GM13976 (cell line): ENCODE data around the gene FAAP100.

Source experiments
- DNase-seq: peaks from one replicate; pipeline ENCODE4 v3.0.0; 2012; ENCODE audit warnings: low spot score
- in situ Hi-C: fragments of 300-500 bp; cut with MboI; formaldehyde crosslinking; loops from one replicate; pipeline ENCODE4 v1.12.0; 2022; ENCODE audit warnings: low sequenced_read_pairs, mixed read lengths, inconsistent platforms; ENCODE audit not compliant: unreplicated experiment
- TF ChIP-seq, protein P1 (sequence below): IDR thresholded peaks from 2 replicates; pipeline ENCODE4 v1.5.1; 2012; ENCODE audit warnings: borderline replicate concordance, mild to moderate bottlenecking; ENCODE audit not compliant: insufficient read depth; ENCODE audit errors: extremely low read depth, missing control alignments, control extremely low read depth

FAAP100 gene

DNA sequence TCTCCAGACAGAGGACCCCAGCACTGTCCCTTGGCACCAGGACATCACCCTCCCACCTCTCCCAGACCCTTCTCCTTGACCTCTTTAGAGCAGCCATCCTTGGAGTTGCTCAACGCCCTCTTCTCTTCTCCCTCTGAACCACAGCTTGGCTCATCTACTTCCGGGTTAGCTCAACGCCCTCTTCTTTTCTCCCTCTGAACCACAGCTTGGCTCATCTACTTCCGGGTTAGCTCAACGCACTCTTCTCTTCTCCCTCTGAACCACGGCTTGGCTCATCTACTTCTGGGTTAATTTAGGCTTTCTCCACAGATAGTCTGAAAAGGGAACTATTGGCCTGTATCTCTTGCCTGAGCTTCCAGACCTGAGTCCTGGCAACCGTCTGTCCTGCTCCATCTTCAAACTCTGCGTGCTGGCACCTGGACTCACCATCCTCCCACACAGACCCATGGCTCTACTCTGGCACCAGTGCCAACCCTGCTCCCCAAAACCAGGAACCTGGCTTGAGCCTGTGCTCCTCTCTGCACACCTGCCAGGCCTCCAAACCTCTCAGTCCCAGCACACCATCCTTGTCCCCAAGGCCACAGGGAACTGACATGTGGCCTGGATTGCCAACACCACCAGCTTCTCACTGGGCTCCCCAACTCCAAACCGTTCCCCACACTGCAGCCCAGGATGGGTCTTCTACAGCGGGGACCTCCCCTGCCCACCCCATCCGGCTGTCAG, 25.3 kb upstream of the FAAP100 start:
- in situ Hi-C loops = no loop called here
- no peak for DNase-seq
- TF ChIP-seq, protein P1, sequence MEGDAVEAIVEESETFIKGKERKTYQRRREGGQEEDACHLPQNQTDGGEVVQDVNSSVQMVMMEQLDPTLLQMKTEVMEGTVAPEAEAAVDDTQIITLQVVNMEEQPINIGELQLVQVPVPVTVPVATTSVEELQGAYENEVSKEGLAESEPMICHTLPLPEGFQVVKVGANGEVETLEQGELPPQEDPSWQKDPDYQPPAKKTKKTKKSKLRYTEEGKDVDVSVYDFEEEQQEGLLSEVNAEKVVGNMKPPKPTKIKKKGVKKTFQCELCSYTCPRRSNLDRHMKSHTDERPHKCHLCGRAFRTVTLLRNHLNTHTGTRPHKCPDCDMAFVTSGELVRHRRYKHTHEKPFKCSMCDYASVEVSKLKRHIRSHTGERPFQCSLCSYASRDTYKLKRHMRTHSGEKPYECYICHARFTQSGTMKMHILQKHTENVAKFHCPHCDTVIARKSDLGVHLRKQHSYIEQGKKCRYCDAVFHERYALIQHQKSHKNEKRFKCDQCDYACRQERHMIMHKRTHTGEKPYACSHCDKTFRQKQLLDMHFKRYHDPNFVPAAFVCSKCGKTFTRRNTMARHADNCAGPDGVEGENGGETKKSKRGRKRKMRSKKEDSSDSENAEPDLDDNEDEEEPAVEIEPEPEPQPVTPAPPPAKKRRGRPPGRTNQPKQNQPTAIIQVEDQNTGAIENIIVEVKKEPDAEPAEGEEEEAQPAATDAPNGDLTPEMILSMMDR = no peak

DNA sequence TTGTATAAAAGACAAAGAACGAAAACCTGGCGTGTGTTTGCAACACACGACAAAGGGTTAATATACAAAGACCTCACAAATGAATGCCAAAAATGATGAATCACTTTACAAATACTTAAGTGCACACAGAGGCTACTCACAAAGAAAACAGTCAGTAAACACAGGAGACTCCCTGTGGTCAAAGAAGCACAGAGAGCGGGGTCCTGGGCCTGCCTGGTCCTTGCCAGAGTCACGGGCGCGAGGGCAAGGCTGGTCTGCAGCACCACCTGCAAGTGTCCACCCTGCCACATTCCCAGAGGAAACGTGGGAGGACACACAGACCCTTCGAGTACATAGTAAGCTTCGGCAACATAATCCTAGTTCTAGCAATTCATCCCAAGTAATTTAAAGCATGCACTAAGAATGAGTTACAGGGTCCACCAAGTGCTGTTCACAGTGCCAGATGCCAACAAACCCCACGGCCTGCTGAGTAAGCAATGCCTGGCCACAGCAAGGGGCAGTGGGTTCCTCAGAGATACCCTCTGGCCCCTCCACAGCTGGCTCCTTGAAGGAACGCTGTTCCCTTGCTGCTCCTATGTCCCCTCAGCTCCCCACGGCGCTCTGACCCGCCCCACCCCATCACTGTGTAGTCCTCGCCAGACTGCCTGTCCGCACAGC, 24.6 kb upstream of the FAAP100 start:
- TF ChIP-seq, protein P1 = no peak
- in situ Hi-C loops = no loop called here
- DNase-seq = no peak

DNA sequence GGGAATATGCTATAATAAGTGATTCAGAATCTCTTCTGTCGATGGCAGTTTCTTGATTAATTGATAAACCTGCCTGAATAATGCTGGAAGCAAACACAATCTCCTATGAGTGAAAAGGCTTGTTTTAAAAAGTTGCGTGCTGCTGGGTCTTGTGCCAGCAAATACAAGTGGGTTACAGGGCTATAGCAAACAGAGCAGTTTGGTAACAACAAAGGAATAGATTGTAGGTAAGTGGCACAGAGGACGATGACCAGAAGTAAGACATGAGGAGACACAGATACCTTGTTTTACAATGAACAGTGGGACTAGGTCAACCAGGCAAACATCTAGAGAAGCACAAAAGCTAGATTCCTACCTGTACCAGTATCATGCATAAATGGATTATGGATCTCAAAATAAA, 23.7 kb upstream of the FAAP100 start:
- no peak for DNase-seq
- TF ChIP-seq, protein P1 = no peak
- in situ Hi-C loops = no loop called here

DNA sequence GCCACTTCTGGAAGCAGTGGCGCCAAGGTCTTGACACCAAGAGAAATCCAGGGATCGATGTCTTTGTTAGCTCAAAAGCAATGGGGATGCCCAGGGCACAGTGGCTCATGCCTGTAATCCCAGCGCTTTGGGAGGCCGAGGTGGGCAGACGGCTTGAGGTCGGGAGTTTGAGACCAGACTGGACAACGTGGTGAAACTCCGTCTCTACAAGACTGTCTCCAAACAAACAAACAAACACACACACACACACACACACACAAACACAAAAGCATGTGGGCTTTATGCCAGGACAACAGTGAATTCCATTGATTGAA, 22.4 kb upstream of the FAAP100 start:
- DNase-seq = no peak
- in situ Hi-C loops = no loop called here
- TF ChIP-seq, protein P1 = no peak

DNA sequence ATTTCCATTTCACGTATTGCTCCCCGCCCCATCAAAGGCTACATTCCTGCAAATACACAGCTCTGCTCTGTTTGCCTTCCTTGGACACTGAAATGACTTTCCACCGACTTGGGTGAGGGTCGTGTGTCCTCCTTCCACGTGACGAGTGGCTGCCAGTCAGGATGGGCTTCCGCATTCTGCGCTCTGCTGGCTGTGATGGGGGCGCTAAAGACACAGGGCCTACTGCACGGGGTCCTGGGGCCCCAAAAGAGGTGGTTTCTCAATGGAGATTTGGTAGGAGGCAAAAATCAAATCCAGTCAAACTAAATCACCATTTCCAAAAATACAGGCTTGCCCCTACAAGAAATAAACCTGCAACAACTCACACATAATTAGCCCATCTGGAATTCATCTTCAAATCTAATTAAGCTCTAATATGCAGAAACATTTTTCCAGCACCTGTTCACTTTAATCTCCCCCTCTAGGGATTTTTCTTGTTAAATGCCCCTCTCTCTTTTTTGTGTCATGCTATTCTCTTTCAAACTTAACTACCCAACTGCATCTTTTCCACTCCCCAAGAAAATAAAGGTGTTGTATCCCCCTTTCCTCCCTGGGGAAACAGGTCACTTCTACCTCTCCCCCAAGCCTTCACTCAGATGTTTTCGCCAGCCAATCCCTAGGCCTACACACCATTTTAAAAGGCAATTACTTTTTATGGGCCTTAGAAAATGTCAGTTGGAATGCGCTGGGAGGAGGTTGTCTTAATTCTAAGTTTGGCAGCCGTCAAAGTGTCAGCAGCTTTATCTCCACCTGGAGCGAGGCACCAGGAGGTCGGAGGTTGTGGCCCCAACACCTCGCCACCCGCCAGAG, 21.9 kb upstream of the FAAP100 start:
- in situ Hi-C loops = no loop called here
- DNase-seq = no peak
- TF ChIP-seq, protein P1 = no peak

DNA sequence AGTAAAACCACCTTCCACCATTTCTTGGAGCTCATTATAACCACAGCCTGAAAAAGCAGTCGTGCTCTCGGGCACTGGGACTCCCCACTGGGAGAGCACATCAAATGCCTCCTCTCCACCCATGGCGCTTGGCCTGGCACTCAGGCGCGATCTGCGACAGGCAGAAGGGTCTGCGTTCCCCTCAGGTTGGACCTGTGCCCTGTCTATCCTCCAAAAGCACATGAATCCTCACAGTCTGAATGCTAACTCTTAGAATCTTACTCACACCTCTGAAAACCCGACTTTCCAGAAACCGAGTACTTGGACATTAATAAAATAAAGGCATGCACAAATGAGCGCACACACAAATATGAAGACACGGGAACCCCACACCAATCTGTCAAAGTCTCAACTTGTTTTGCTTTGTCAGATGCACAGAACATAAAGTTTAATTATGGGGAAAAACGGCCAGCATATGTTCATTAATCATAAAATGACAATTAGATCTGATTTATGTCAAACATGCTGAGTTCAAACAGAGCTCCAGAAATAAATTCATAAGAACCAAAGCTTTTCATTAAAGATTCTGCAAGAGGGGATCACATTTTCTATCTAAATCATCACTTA, 20.5 kb upstream of the FAAP100 start:
- TF ChIP-seq, protein P1 = no peak
- in situ Hi-C loops = no loop called here
- DNase-seq = no peak
